Measurements from ENCODE around the gene ENDOG. TPM values are rescaled to one million over a fixed set of nuclear protein-coding genes. Genes with fewer than 3 reads are reported as not detected.

The ENDOG gene
- total RNA-seq, 1 experiment from 2014 or later: 16.7 TPM

GRCh38 chr9:128820665-128821583 lies 2.6 kb downstream of the ENDOG start:
- no peak overlapping the region for H3T11ph ChIP-seq (ENCODE audit: low read length)
- no peak overlapping the region for H2BK120ac ChIP-seq (ENCODE audit: low read depth, low read length, poor library complexity, severe bottlenecking)
- no peaks in the 10 kb centered on the region for H3K79me2 ChIP-seq (ENCODE audit: insufficient read depth, low read length)
- DNase-seq: no peak
- H3K4me1 ChIP-seq (ENCODE audit: insufficient read depth, low read length): no peaks in the 10 kb centered on the region
- H3K14ac ChIP-seq (ENCODE audit: insufficient read depth, low read length): no peak overlapping the region
- peak overlapping the region in 1 of 2 experiments; percentile 42; a peak in 2 of 5 replicates for H3K4me3 Mint-ChIP-seq
- H3K4me1 Mint-ChIP-seq: peaks cover 11 to 12% of the 10 kb centered on the region in 2 experiments
- no peak overlapping the region for H4K5ac ChIP-seq (ENCODE audit: insufficient read length, low read depth, low read length)
- no peak overlapping the region for H2BK5ac ChIP-seq (ENCODE audit: insufficient read length, low read length)
- no peak overlapping the region for H3K4ac ChIP-seq (ENCODE audit: low read depth, low read length)
- no peak overlapping the region for H3K27ac ChIP-seq (ENCODE audit: insufficient read length, low read depth, low read length)
- no peaks in the 10 kb centered on the region for H3K27me3 ChIP-seq (ENCODE audit: insufficient read depth, low read length)
- no peak overlapping the region for H3K18ac ChIP-seq (ENCODE audit: insufficient read length, low read depth, low read length)
- no CpG with 5 or more reads among the region's 24 CpGs for WGBS (ENCODE audit: extremely low coverage, insufficient read length, low lambda C conversion rate)
- no peak overlapping the region for H4K8ac ChIP-seq (replicated peaks; ENCODE audit: insufficient read length, low read depth, low read length)
- H3K4me2 ChIP-seq (ENCODE audit: insufficient read depth, insufficient read length, low read length): no peak overlapping the region
- H2BK12ac ChIP-seq (ENCODE audit: insufficient read length, low read depth, low read length): no peak overlapping the region
- H3K56ac ChIP-seq (ENCODE audit: insufficient read length, low read depth, low read length): no peak overlapping the region
- H3K23me2 ChIP-seq (ENCODE audit: insufficient read length, low read depth, low read length, poor library complexity, severe bottlenecking): peaks cover 11% of the 10 kb centered on the region
- H3K36me3 Mint-ChIP-seq (ENCODE audit: insufficient read depth in 1 of 3, low read depth in 3 of 3): peaks cover 22 to 50% (median 47%) of the 10 kb centered on the region in 3 experiments; a peak in 6 of 7 replicates
- no peak overlapping the region for H4K91ac ChIP-seq (ENCODE audit: insufficient read length, low read depth, low read length)
- no peak for TF ChIP-seq CTCF (conservative IDR thresholded peaks at IDR 0.05)
- H2AFZ ChIP-seq (ENCODE audit: low read length): no peak overlapping the region
- no peak overlapping the region for H2AK5ac ChIP-seq (ENCODE audit: insufficient read length, low read length)
- no peak overlapping the region for H2BK15ac ChIP-seq (ENCODE audit: low read depth, low read length)
- no peaks in the 10 kb centered on the region for H3K9me3 Mint-ChIP-seq
- H2BK20ac ChIP-seq (ENCODE audit: low read depth, low read length, poor library complexity, severe bottlenecking): no peak overlapping the region
- no peaks in the 10 kb centered on the region for H3K79me1 ChIP-seq (ENCODE audit: insufficient read depth, low read depth, low read length, poor library complexity, severe bottlenecking)
- H3K27ac Mint-ChIP-seq: peak overlapping the region in 2 of 3 experiments; percentile 7 to 73; a peak in 1 of 7 replicates
- H4K20me1 ChIP-seq (ENCODE audit: control insufficient read depth, insufficient read depth, insufficient read length): no peaks in the 10 kb centered on the region
- H3K27me3 Mint-ChIP-seq (ENCODE audit: low read depth): no peaks in the 10 kb centered on the region; the same call in none of the 2 replicates
- H3K23ac ChIP-seq (ENCODE audit: insufficient read length, low read depth, low read length): no peak overlapping the region
- H3K9ac ChIP-seq (ENCODE audit: extremely low read depth, insufficient read length, low read length): no peak overlapping the region
- H3K9me3 ChIP-seq (ENCODE audit: control insufficient read depth, low read depth, low read length): no peaks in the 10 kb centered on the region

All from H9 (cell line).